GM13977 (cell line): Measurements from ENCODE around the gene GALNT11.

Experiments
- DNase-seq: peaks from one replicate; pipeline ENCODE4 v3.0.0; 2012; ENCODE audit warnings: low spot score
- CTCF ChIP-seq: IDR thresholded peaks from 2 replicates; pipeline ENCODE4 v1.5.1; 2012; ENCODE audit warnings: mild to moderate bottlenecking, control low read depth; ENCODE audit not compliant: insufficient read depth; ENCODE audit errors: extremely low read depth, missing control alignments
- in situ Hi-C: fragments of 300-500 bp; cut with MboI; formaldehyde crosslinking; loops from one replicate; pipeline ENCODE4 v1.12.0; 2022; ENCODE audit warnings: low sequenced_read_pairs, low pct_unique_long_range_greater_than_20kb, mixed read lengths, inconsistent platforms; ENCODE audit not compliant: unreplicated experiment

Gene GALNT11

GRCh38 chr7:152140560-152140959 lies 115.1 kb downstream of the GALNT11 start:
- in situ Hi-C loops, result no loop called here

GRCh38 chr7:152142976-152143595 lies 117.6 kb downstream of the GALNT11 start:
- DNase-seq, result no peak
- no peak for TF ChIP-seq CTCF
- in situ Hi-C loops, result no loop called here

More at GRCh38 chr7:152140560-152140959, 115.1 kb downstream of the GALNT11 start:
- no peak for DNase-seq
- no peak for TF ChIP-seq CTCF

- in situ Hi-C loops, result no loop called here
- DNase-seq, result no peak
- no peak for TF ChIP-seq CTCF
Measured at GRCh38 chr7:152144557-152145245, 119.2 kb downstream of the GALNT11 start.

- no peak for DNase-seq
- peak; percentile 47 for TF ChIP-seq CTCF
- in situ Hi-C loops, result no loop called here
Measured at GRCh38 chr7:152145853-152146466, 120.5 kb downstream of the GALNT11 start.

- no peak for DNase-seq
- TF ChIP-seq CTCF, result no peak
- in situ Hi-C loops, result no loop called here
Measured at GRCh38 chr7:152148706-152149105, 123.2 kb downstream of the GALNT11 start.

- no peak for DNase-seq
- in situ Hi-C loops, result no loop called here
- TF ChIP-seq CTCF, result no peak
Measured at GRCh38 chr7:152149363-152149762, 123.9 kb downstream of the GALNT11 start.
